IMR-90 (cell line): ENCODE results near the gene ABHD12.

Experiments
- CEBPB ChIP-seq: IDR thresholded peaks from 2 replicates; pipeline ENCODE4 v1.6.1; 2012; ENCODE audit warnings: low read depth, low read length, improper control_type of control experiment
- CHD1 ChIP-seq: IDR thresholded peaks from 2 replicates; pipeline ENCODE4 v1.6.1; 2012; ENCODE audit warnings: low read depth, low read length, improper control_type of control experiment
- ELK1 ChIP-seq: fragments of 150-350 bp; IDR thresholded peaks from 2 replicates; pipeline ENCODE4 v1.6.1; 2016; ENCODE audit warnings: low read depth, mild to moderate bottlenecking, low read length, moderate library complexity, borderline replicate concordance
- MAFK ChIP-seq: IDR thresholded peaks from 2 replicates; pipeline ENCODE4 v1.6.1; 2012; ENCODE audit warnings: low read depth, low read length, improper control_type of control experiment
- MAZ ChIP-seq: IDR thresholded peaks from 2 replicates; pipeline ENCODE4 v1.6.1; 2012; ENCODE audit warnings: low read depth, mild to moderate bottlenecking, low read length, improper control_type of control experiment, moderate library complexity, borderline replicate concordance
- MXI1 ChIP-seq: IDR thresholded peaks from 2 replicates; pipeline ENCODE4 v1.6.1; 2012; ENCODE audit warnings: low read depth, mild to moderate bottlenecking, low read length, moderate library complexity, borderline replicate concordance
- NFE2L2 ChIP-seq: fragments of 150-350 bp; IDR thresholded peaks from 2 replicates; pipeline ENCODE4 v1.6.1; 2016; ENCODE audit warnings: low read depth, mild to moderate bottlenecking, low read length
- POLR2A ChIP-seq: IDR thresholded peaks from 2 replicates; pipeline ENCODE4 v1.6.1; 2012; ENCODE audit warnings: mild to moderate bottlenecking, low read depth, low read length
- RAD21 ChIP-seq: IDR thresholded peaks from 2 replicates; pipeline ENCODE4 v1.6.1; 2012; ENCODE audit warnings: low read length, improper control_type of control experiment
- RFX5 ChIP-seq: IDR thresholded peaks from 2 replicates; pipeline ENCODE4 v1.8.0; 2012; ENCODE audit warnings: low read depth, mild to moderate bottlenecking, low read length, moderate library complexity
- SMC3 ChIP-seq: fragments of 150-350 bp; IDR thresholded peaks from 2 replicates; pipeline ENCODE4 v1.6.1; 2016; ENCODE audit warnings: low read depth, mild to moderate bottlenecking, antibody characterized with exemption, low read length, moderate library complexity
- TF ChIP-seq, protein P1 (sequence below): conservative IDR thresholded peaks from 2 replicates; pipeline ENCODE4 v1.5.1; 2012; ENCODE audit warnings: mild to moderate bottlenecking, low read depth, low read length, improper control_type of control experiment

DNA sequence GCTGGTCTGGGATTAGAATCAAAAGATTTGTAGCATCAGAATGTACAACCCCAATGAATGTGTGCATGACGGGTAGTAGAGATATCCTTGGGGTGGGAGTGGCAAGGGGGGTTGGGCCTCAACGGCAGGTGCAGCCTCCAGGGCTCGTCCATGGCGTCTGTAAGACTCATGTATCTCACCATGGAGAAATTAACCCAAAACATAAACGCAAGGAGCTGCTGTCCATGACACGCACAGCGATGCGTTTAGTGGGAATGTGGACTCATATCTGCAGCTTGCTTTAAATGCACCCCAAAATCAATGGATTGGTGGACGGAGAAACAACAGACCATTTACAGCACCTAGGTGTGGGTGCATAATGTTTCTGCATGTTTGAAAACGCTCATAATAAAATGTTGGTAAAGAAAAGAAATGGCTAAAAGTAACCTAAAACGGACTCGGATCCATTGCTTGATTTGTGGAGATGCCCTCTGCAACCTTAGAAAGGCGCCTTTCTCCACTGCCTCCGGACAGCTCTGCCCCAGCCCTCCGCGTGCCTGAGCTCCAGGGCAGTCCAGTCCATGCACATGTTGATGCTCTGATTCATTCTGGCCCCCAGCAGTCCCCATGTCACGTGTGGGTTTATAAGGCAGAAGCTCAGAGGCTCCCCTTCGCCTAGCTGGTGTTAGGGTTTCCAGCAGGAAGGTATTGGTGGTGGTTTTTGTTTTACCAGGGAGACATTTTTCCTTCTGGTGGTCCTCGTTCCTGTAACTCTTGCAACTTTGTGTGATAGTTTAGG, 118.2 kb downstream of the ABHD12 start:
- TF ChIP-seq MXI1, result no peak
- TF ChIP-seq SMC3, result no peak
- no peak for TF ChIP-seq CHD1
- TF ChIP-seq MAZ, result no peak
- TF ChIP-seq, protein P1, sequence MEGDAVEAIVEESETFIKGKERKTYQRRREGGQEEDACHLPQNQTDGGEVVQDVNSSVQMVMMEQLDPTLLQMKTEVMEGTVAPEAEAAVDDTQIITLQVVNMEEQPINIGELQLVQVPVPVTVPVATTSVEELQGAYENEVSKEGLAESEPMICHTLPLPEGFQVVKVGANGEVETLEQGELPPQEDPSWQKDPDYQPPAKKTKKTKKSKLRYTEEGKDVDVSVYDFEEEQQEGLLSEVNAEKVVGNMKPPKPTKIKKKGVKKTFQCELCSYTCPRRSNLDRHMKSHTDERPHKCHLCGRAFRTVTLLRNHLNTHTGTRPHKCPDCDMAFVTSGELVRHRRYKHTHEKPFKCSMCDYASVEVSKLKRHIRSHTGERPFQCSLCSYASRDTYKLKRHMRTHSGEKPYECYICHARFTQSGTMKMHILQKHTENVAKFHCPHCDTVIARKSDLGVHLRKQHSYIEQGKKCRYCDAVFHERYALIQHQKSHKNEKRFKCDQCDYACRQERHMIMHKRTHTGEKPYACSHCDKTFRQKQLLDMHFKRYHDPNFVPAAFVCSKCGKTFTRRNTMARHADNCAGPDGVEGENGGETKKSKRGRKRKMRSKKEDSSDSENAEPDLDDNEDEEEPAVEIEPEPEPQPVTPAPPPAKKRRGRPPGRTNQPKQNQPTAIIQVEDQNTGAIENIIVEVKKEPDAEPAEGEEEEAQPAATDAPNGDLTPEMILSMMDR, result no peak
- no peak for TF ChIP-seq CEBPB
- no peak for TF ChIP-seq NFE2L2
- TF ChIP-seq ELK1, result no peak
- TF ChIP-seq MAFK, result no peak
- TF ChIP-seq POLR2A, result no peak
- TF ChIP-seq RAD21, result no peak
- TF ChIP-seq RFX5, result no peak
